HG03135 (cell line): Measurements from ENCODE around the gene TROAP.
"Not testable (repeated sequence)": the region's sequence is repeated elsewhere in the genome, so short reads cannot be mapped to it uniquely, and the experiment has no call there.

Experiments used
- ATAC-seq: cut with Tn5 transposase; IDR thresholded peaks from one replicate; pipeline ENCODE4 v1.9.1; 2021; ENCODE audit warnings: mild to moderate bottlenecking, moderate library complexity; ENCODE audit not compliant: unreplicated experiment

Gene TROAP

GRCh38 chr12:49294804-49295081, 28.3 kb upstream of the TROAP start:
- ATAC-seq: no peak

GRCh38 chr12:49295082-49295936, 27.7 kb upstream of the TROAP start, which contains the start of gene PRPH:
Gene PRPH (plus strand): TSS chr12:49295147. CDS start chr12:49295201, 54 bp downstream.
- ATAC-seq: no peak

GRCh38 chr12:49296034-49296835, 26.8 kb upstream of the TROAP start:
- ATAC-seq: no peak

- no peak for ATAC-seq
Measured at GRCh38 chr12:49296836-49297694, 26.0 kb upstream of the TROAP start.

- ATAC-seq: no peak
Measured at GRCh38 chr12:49297695-49298060, 25.4 kb upstream of the TROAP start.

GRCh38 chr12:49298160-49298559, 24.9 kb upstream of the TROAP start:
- ATAC-seq: no peak

- ATAC-seq: no peak
Measured at GRCh38 chr12:49301760-49302159, 21.3 kb upstream of the TROAP start.

- no peak for ATAC-seq
Measured at GRCh38 chr12:49304161-49304560, 18.9 kb upstream of the TROAP start.

- ATAC-seq: no peak
Measured at GRCh38 chr12:49305762-49306510, 17.1 kb upstream of the TROAP start.

- ATAC-seq: no peak
Measured at GRCh38 chr12:49309386-49309785, 13.7 kb upstream of the TROAP start.

GRCh38 chr12:49310451-49311000, 12.5 kb upstream of the TROAP start:
- ATAC-seq: not testable (repeated sequence)

- ATAC-seq: no peak
Measured at GRCh38 chr12:49314811-49315210, 8.2 kb upstream of the TROAP start.

GRCh38 chr12:49317118-49317517, 5.9 kb upstream of the TROAP start:
- ATAC-seq: not testable (repeated sequence)

GRCh38 chr12:49320411-49321103, 2.5 kb upstream of the TROAP start:
- ATAC-seq: not testable (repeated sequence)

- ATAC-seq: no peak
Measured at GRCh38 chr12:49322367-49322707, 718 bp upstream of the TROAP start.

GRCh38 chr12:49323524-49324097, 556 bp downstream of the TROAP start:
- no peak for ATAC-seq

GRCh38 chr12:49325606-49326005, 2.6 kb downstream of the TROAP start:
- ATAC-seq: no peak

GRCh38 chr12:49327368-49327767, 4.3 kb downstream of the TROAP start:
- ATAC-seq: no peak

GRCh38 chr12:49327887-49328286, 4.8 kb downstream of the TROAP start:
- ATAC-seq: no peak
